HG03575 (cell line): ENCODE data around the gene CLDN15.
"Not testable (repeated sequence)": the region's sequence is repeated elsewhere in the genome, so short reads cannot be mapped to it uniquely, and the experiment has no call there.

Experiments
- ATAC-seq: cut with Tn5 transposase; IDR thresholded peaks from one replicate; pipeline ENCODE4 v1.9.1; 2021; ENCODE audit not compliant: unreplicated experiment, insufficient number of reproducible peaks, low FRiP score; ENCODE audit errors: extremely low read depth

CLDN15 gene

DNA sequence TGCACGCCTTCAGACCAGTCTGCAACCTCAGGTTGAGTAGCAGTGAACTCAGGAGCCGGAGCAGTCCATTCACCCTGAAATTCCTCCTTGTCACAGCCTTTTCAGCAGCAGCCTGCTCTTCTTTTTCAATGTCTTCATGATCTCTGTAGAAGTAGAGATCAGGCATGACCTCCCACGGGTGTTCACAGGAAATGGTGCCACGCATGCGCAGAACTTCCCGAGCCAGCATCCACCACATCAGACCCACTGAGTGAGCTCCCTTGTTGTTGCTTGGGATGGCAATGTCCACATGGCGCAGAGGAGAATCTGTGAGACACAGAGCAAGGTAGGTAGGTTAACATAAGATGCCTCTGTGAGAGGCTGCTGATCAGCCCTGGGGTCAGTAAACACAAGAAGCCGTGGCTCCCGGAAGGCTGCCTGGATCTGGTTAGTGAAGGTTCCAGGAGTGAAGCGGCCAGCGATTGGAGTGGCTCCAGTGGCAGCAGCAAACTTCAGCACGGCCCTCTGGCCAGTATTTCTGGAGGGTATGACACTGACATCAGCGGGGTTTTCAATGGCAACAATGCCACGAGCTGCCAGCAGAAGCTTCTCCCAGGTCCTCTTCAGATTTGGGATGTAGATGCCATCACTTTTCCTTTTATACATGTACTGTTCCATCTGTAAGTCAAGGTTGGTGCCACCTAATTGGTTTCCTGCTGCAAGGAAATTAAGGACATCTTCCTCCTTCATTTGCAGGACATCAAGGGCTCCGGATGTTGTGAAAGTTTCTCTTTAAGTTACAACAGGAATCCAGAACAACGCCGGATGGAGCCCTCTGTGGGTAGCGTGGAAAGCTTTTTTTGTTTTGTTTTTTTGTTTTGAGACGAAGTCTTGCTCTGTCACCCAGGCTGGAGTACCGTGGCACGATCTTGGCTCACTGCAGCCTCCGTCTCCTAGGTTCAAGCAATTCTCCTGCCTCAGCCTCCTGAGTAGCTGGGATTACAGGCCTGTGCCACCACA lies 33.6 kb downstream of the CLDN15 start:
- not testable (repeated sequence) for ATAC-seq

DNA sequence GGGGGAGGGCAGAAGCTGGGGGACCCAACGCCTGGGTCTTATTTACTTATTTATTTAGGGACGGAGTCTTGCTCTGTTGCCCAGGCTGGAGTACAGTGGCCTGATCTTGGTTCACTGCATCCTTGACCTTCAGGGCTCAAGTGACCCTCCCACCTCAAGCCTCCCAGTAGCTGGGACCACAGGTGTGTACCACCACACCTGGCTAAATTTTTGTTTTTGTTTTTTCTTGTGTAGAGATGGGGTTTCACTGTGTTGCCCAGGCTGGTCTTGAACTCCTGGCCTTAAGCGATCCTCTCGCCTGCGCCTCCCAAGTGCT lies 35.0 kb downstream of the CLDN15 start:
- ATAC-seq = no peak

DNA sequence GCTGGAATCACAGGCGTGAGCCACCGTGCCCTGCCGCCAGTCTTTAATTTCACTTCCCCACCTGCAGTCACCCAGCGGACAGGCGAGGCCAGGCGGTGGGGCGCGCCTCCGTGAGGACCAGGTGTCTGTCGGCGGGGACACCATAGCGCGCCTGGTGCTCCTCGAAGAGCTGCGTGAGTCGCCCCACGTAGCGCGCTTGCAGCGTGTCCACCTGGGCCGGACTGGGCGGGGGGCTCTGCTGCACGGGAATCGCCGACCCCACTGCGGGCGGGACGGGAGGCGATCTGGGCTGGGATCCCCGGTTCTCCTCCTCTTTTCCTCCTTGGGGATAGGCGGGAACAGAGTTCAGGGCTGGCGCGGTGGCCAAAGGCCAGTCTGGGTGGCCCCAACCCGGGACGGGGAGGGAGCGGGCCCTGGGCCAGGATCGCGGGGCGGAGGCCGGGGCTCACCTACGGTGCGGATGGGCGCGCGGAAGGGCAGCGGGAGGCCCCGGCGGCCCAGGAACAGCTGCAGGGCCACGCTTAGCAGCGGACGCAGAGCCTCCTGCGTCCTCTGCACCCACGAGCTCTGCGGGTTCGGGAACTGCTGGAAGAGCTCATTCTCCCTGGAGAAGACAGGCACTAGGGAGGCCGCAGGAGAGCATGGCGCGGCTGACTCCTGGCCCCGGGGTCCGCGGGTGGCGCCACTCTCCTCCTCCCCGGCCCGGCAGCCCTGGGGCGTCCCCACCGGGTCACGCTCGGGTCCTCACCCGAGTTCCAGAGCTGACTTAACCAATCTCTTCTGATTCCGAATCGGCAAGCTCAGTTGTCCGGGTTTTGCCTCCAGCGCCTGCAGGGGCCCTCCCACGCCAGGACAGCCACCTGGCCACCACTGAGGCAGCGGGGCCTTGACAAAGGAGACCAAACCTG lies 35.7 kb downstream of the CLDN15 start:
- no peak for ATAC-seq

DNA sequence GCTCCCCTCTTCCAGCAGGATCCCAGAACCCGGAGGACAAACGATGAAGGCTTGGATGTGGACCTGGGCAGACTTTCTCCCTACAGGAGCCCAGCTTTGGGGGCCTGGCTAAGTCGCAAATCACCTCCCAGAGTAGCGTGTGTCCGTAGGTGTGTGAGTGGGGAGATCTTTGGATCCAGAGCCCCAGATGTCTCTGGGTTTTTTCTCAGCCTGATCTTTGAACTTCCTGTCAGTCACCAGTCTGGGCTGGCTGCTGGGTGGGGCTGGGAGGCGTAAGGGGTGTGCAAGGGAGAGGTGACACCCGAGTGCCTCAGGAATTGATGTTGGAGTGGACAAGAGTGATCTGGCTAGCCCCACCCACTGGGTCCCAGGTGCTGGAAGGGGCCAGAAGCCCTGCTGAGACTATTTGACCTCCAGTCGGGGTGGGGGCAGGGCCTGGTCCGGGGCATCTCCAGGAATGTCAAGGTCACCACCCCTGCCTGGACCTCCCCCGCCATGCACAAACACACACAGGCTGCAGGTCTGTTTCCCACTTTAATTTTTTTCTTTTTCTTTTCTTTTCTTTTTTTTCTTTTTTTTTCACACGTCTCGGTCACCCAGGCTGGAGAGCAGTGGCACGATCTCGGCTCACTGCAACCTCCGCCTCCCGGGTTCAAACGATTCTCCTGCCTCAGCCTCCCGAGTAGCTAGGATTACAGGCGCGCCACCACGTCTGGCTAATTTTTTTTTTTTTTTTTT lies 36.6 kb downstream of the CLDN15 start, which contains the start of gene MOGAT3:
Gene MOGAT3 (minus strand): TSS at position 175 of the 738 bp plus-strand sequence. CDS start 182 bp downstream, outside the sequence.
- ATAC-seq = no peak

DNA sequence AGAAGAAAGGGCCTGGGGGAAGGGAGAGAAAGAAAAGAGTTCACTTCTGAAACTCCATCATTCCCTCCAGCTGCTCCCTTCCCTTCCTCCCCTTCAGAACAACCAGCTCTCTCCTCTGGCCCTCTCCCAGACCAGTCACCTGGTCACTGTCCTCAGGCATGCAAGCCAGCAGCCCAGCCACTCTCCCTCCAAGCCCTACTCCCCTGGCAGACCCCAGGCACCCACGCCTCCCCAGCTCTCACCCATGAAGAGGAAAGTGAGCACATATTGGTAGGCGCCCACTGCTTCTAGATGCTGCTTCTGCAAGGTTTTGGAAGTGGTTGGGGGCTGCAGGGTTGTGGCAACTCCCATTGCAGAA lies 37.1 kb downstream of the CLDN15 start:
- no peak for ATAC-seq

DNA sequence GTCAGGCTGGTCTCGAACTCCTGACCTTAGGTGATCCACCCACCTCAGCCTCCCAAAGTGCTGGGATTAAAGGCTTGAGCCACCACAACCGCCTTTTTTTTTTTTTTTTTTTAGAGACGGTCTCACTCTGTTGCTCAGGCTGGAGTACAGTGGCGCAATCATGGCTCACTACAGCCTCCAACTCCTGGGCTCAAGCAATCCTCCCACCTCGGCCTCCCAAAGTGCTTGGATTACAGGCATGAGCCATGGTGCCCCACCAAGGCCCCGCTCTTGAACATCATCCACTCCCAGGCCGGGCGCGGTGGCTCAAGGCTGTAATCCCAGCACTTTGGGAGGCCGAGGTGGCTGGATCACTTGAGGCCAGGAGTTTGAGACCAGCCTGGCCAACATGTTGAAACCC lies 38.1 kb downstream of the CLDN15 start:
- not testable (repeated sequence) for ATAC-seq

DNA sequence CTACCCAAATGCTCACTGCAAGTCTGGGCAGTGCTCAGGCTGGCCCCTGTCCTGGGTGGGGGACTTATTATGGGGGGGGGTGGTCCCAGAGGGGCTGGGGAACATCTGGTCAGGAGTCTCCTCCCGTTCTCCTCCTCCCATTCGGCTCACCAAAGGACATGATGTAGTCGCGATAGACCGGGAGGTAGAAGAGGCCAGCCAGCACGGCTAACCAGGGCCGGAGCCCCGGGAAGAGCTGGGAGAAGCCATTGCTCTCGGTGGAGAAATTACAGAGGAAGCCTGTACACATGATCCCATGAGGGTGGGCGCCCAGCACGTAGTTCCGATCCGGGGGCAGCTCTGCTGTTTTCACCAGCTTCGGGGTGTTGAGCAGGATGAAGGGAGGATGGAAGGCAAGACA lies 39.1 kb downstream of the CLDN15 start:
- ATAC-seq = no peak

DNA sequence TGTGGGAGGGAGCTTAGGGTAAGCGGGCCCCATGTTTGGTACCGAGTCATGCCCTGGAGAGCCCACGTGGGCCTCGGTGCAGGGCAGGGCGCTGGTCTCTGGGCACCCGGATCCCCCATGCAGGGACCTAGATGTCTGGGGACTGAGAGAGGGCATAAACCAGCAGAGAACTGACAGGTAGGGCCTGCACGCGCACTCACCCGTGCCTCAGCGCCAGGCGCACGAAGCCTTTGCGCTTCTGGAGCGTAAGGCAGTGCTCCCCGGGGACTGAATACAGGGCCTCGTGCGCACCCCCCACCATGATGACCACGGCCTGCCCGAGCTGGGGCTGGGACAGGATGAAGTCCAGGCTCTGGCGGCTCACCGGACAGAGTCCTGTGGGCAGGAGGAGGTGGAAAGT lies 39.6 kb downstream of the CLDN15 start:
- ATAC-seq = no peak

DNA sequence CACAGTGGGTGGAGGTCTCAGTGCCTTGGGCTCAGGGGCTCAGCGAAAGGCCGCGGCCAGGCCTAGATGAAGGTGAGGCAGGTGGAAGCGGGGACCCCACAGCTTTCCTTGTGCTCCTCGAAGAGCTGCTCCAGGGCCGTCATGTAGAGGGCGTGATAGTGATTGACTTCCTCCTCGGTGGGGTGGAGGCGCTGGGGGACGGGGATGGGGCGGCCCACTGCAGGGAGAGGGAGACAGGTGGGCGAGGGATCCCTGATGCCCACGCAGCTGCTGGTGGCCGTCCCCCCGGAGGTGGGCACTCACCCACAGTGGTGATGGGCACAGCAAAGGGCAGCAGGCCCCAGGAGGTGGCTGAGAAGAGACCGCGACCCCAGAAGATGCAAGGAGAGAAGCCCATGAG lies 41.7 kb downstream of the CLDN15 start:
- ATAC-seq = no peak

DNA sequence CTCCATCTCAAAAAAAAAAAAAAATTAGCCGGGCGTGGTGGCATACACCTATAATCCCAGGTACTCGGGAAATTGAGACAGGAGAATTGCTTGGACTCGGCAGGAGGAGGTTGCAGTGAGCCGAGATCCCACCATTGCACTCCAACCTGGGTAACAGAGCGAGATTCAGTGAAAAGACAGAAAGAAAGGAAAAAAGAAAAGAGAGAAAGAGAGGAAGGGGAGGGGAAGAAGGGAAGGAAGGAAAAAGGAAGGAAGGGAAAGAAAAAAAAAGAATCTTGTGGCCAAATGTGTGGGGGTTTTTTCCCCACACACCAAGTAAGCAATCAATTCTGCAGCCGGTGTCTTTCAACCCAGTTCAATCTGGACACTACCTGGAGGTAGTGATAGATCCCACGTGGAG lies 48.5 kb downstream of the CLDN15 start:
- ATAC-seq = no peak

DNA sequence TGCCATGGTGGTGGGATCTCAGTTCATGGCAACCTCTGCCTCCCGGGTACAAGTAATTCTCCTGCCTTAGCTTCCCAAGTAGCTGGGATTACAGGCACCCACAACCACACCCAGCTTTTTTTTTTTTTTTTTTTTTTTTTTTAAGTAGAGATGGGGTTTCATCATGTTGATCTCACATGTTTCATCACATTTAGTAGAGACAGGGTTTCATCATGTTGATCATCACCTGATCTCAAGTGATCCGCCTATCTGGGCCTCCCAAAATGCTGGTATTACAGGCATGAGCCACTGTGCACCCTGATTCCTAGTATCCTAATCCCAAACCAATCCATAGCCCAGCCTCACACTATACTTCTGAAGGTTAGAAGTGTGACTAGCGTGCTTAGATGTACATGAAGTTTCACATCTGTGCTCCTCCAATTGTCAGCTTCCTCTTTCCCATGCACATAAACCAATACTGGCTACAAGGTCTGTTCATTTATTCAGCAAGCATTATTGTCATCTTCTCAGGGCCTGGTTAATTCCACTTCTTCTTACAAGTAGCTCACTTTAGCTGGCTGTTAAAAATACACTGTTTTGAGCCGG lies 50.7 kb downstream of the CLDN15 start:
- ATAC-seq = no peak

DNA sequence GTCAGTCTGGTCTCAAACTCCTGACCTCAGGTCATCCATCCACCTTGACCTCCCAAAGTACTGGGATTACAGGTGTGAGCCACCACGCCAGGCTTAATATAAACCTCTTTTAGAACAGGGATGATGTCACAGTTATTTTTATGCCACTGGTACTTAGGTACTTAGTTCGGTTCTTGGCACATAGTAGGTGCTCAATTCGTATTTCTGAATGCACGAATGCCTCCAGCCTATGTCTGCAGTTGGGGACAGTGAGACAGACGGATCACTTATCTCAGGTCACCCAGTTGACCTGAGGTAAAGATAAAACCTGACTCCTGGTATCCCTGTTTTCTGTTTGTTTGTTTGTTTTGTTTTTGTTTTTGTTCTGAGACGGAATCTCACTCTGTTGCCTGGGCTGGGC lies 51.4 kb downstream of the CLDN15 start:
- no peak for ATAC-seq

DNA sequence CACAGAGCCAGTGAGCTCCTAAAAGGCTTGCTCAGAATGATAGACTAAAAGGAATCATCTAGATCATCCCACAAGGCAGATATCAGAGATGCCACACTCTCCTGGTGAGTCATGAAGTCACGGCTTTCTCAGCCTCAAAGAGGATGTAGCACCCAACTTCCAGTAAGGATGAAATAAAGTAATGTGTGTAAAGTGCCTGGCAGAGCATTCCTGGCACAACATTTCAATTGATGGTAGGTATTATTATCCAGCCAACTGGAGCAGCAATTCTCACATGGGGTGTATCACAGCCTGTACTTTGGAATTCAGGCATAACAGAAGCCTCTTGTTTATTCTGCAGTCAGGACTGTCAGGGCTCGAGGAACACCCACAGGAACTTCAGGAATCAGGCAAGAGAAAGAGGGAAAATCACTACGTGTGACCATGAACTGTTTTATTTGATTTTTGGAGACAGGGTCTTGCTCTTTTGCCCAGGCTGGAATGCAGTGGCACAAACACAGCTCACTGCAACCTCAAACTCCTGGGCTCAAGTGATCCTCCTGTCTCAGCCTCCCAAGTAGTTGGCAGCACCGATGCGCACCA lies 52.3 kb downstream of the CLDN15 start:
- no peak for ATAC-seq
